ENCODE results near the gene FAM118A.

FAM118A gene

DNA sequence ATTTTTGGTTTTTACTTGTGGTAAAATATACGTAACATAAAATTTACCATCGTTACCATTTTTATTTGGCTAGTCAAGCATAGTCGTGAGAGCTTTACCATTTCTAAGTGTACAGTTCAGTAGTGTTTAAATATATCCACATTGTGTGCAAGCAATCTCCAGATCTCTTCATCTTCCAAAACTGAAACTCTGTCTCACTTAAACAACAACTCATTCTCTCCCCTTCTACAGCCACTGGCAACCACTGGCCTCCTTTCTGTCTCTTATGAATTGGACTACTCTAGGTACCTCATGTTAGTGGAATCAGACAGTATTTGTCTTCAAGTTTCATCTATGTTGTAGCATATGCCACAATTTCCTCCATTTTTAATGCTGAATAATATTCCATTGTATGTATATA lies 66.3 kb downstream of the FAM118A start:
- no peak for DNase-seq (ENCODE audit: low read depth, low spot score)

DNA sequence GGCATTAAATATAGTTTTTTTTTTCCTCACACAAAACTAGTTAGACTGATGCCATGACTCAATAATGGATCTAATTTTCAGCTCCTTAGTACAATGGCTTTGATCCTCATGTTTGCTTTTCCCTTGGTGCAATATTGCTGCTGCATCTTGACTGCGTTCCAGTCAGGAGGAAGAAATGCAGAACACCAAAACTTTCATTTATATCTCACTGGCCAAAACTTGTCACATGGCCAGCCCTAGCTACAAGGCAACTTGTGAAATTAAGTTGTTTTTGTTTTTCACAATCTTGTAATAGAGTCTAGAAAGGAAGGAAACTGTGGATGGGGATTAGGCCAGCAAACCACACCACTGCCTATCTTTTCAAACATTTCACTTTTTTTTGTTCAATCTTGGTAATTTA lies 67.0 kb downstream of the FAM118A start:
- DNase-seq (ENCODE audit: low read depth, low spot score), result no peak

DNA sequence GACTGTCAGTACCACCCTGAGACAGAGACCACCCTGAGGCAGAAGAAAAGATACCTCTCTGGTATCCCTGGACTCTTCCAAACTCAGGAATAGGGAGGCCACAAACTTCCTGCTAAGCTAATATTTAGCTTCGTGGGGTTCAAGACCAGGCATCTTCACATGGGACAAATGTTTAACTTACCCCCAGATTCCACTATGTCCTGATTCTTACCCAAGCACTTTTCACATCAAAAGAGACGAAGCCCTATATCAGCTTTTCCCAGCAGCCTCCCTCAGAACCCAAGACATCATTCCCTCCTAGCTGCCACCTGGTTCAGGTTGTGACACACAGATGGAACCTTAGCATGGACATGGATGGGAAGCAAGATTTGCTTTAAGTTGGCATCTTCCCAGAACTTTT lies 71.6 kb downstream of the FAM118A start:
- no peak for DNase-seq (ENCODE audit: low read depth, low spot score)

DNA sequence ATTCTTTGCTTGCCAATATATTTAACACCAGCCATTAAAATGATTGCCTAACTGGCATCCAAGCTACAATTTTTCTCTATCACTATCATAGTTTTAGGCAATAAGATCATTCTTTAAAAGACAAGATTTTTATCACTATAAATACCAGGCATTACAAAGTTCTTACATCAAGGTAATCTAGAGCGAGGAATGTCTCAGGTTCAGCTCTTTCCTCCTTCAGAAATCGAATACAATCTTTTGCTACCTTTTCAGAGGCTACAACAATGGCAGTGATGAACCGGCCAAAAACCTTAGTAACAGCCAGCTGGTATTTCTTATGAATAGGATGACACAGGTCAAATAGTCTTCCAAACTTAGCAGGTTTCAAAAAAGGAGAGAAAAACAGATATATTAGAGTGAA lies 79.8 kb downstream of the FAM118A start:
- no peak for DNase-seq (ENCODE audit: low read depth, low spot score)
